GM12878 (cell line): ENCODE measurements around the gene ZNF44. TPM values are rescaled to one million over a fixed set of nuclear protein-coding genes. Genes with fewer than 3 reads are reported as not detected.

ENCODE experiments used
- ATAC-seq: fragments of 200-7000 bp; cut with Tn5 transposase; 3 replicates; pipeline ENCODE4 v1.9.1; 2020; ENCODE audit warnings: mild to moderate bottlenecking, moderate library complexity
- BruUV-seq: library from RNA; stranded (reverse); fragments of 400-500 nt; replicated peaks from 2 replicates; lab custom pipeline; 2021; lab: Mats Ljungman, UMichigan
- CTCF ChIA-PET: fragments of 300-600 bp; sonication (Branson Sonifier 250); formaldehyde crosslinking; extraction: SDS; loops from one replicate; lab custom pipeline; 2021; ENCODE audit warnings: inconsistent platforms; lab: Yijun Ruan, JAX
- POLR2A ChIA-PET: fragments of 350-600 bp; formaldehyde crosslinking; extraction: SDS; loops from one replicate; lab custom pipeline; 2021; ENCODE audit warnings: inconsistent platforms; lab: Charles Lee
- RAD21 ChIA-PET: fragments of 300-600 bp; sonication (Branson Sonifier 250); formaldehyde crosslinking; loops from one replicate; lab custom pipeline; 2023; ENCODE audit warnings: antibody characterized with exemption; ENCODE audit not compliant: unreplicated experiment; lab: Charles Lee
- SMC1A ChIA-PET: fragments of 300-600 bp; sonication (Branson Sonifier 250); formaldehyde crosslinking; loops from one replicate; lab custom pipeline; 2023; ENCODE audit not compliant: unreplicated experiment, uncharacterized antibody; lab: Charles Lee
- DNase-seq: peaks from one replicate; pipeline ENCODE4 v3.0.0-alpha.2; 2011; ENCODE audit warnings: low read depth, low spot score
- FAIRE-seq: peaks from 3 replicates; lab custom pipeline; 2011; peaks lifted over from hg19 to GRCh38; lab: Jason Lieb, UNC
- H2AFZ ChIP-seq: 2 replicates; pipeline ENCODE4 v1.6.0; 2011; ENCODE audit warnings: low read depth, low read length, control low read depth; ENCODE audit not compliant: control insufficient read depth
- H3K27ac ChIP-seq: 2 replicates; pipeline ENCODE4 v1.5.1; 2011; ENCODE audit warnings: control low read depth; ENCODE audit not compliant: control insufficient read depth, insufficient read depth
- H3K27me3 ChIP-seq, 2 experiments: replicated peaks in 1 of 2; 2 replicates each; pipeline versions ENCODE4 v1.6.0 to v1.6.1; 2011; ENCODE audit warnings: low read length in 1 of 2; ENCODE audit not compliant: control insufficient read depth in 2 of 2, insufficient read depth in 2 of 2
- H3K36me3 ChIP-seq, 2 experiments: 2 replicates each; pipeline ENCODE4 v1.5.1; 2011; ENCODE audit warnings: low read length in 1 of 2; ENCODE audit not compliant: control insufficient read depth in 2 of 2, insufficient read depth in 2 of 2
- H3K4me1 ChIP-seq: 2 replicates; pipeline ENCODE4 v1.6.1; 2011; ENCODE audit warnings: mild to moderate bottlenecking, low read length, moderate library complexity, mixed read lengths; ENCODE audit not compliant: control insufficient read depth, insufficient read depth
- H3K4me2 ChIP-seq: 2 replicates; pipeline ENCODE4 v1.6.0; 2011; ENCODE audit warnings: control low read depth; ENCODE audit not compliant: control insufficient read depth, insufficient read depth
- H3K4me3 ChIP-seq: fragments of 200-600 bp; sonication (generic); 2 replicates; pipeline ENCODE4 v1.5.1; 2016
- H3K79me2 ChIP-seq: 2 replicates; pipeline ENCODE4 v1.6.0; 2011; ENCODE audit warnings: low read length; ENCODE audit not compliant: control insufficient read depth, insufficient read depth
- H3K9ac ChIP-seq: 2 replicates; pipeline ENCODE4 v1.8.0; 2011; ENCODE audit warnings: low read length, control low read depth, mixed read lengths; ENCODE audit not compliant: control insufficient read depth, insufficient read depth
- H3K9me3 ChIP-seq: replicated peaks from 3 replicates; pipeline ENCODE4 v1.5.1; 2011; ENCODE audit warnings: mild to moderate bottlenecking, low read length; ENCODE audit not compliant: control insufficient read depth, insufficient read depth
- H4K20me1 ChIP-seq: 2 replicates; pipeline ENCODE4 v1.6.0; 2011; ENCODE audit not compliant: control insufficient read depth, insufficient read depth
- ATF7 ChIP-seq: fragments of 450-650 bp; IDR thresholded peaks from 2 replicates; pipeline ENCODE4 v1.6.1; 2016; ENCODE audit warnings: low read depth, mild to moderate bottlenecking
- CBX3 ChIP-seq: fragments of 200-600 bp; sonication (generic); IDR thresholded peaks from 2 replicates; pipeline ENCODE4 v1.6.1; 2016; ENCODE audit warnings: low read depth, borderline replicate concordance
- CEBPZ ChIP-seq: fragments of 150-350 bp; IDR thresholded peaks from 2 replicates; pipeline ENCODE4 v1.6.1; 2016; ENCODE audit warnings: low read depth, low read length
- CTCF ChIP-seq, 3 experiments: IDR thresholded peaks in 2 of 3; conservative IDR thresholded peaks in 1 of 3; 2 replicates each; pipeline ENCODE4 v1.5.1; 2011; ENCODE audit warnings: low read depth in 3 of 3, low read length in 3 of 3, mild to moderate bottlenecking in 3 of 3, control low read depth in 2 of 3, moderate library complexity in 2 of 3, inconsistent platforms in 1 of 3, mixed read lengths in 1 of 3; ENCODE audit not compliant: control insufficient read depth in 2 of 3, insufficient read depth in 1 of 3; ENCODE audit errors: extremely low read depth in 1 of 3
- GATAD2B ChIP-seq: fragments of 450-650 bp; conservative IDR thresholded peaks from 2 replicates; pipeline ENCODE4 v1.6.1; 2017; ENCODE audit warnings: low read depth, mild to moderate bottlenecking, moderate library complexity
- IKZF2 ChIP-seq, 2 experiments: fragments of 450-650 bp; IDR thresholded peaks; 2 replicates each; pipeline ENCODE4 v1.6.1; 2017; ENCODE audit warnings: mild to moderate bottlenecking in 2 of 2, moderate library complexity in 2 of 2
- ZNF274 ChIP-seq: IDR thresholded peaks from one replicate; pipeline ENCODE4 v1.8.0; 2011; ENCODE audit not compliant: insufficient read length, insufficient read depth
- WGBS: methylation state at CpG from one replicate; pipeline ENCODE4 v1.1.6; 2016; ENCODE audit warnings: low lambda C conversion rate; ENCODE audit not compliant: insufficient replicate concordance, insufficient coverage; ENCODE audit errors: missing lambda C conversion rate; 5-methylcytosine and 5-hydroxymethylcytosine counted together
- in situ Hi-C: fragments of 300-500 bp; cut with MboI; formaldehyde crosslinking; loops from 9 replicates; pipeline ENCODE4 v1.14.3; 2018; ENCODE audit warnings: mixed read lengths
- intact Hi-C: fragments of 100-400 bp; cut with micrococcal nuclease; formaldehyde crosslinking; loops from one replicate; pipeline ENCODE4 v1.14.2; 2022; ENCODE audit not compliant: unreplicated experiment
- polyA plus RNA-seq, 11 experiments: library from polyadenylated mRNA; depleted of rRNA in 4 of 11; unstranded in 6 of 11; stranded (reverse) in 5 of 11; fragments of >200 nt; fragmentation: Nextera tagmentation in 4 of 11; fragmentation: Illumina TruSeq in 1 of 11; extraction: Ambion mirVana in 4 of 11; extraction: Trizol in 1 of 11; gene quantifications; 1 replicate in 1 of 11; 2 replicates in 10 of 11; pipeline versions ENCODE4 v1.2.1 to v1.2.3, GENCODE V29; 2011 to 2016; ENCODE audit warnings: inconsistent platforms in 2 of 11, missing spikeins in 2 of 11, low read depth in 1 of 11
- total RNA-seq, 4 experiments: library from RNA; depleted of rRNA in 3 of 4; stranded (reverse); fragments of >200 nt in 3 of 4; fragmentation: Illumina TruSeq in 1 of 4; extraction: Trizol in 1 of 4; gene quantifications; 2 replicates each; pipeline versions ENCODE4 v1.2.1 to v1.2.3, GENCODE V29; 2013 to 2021

Gene ZNF44
- total and polyA plus RNA-seq, 10 of the 15 experiments (the other 5 are each of a cell fraction or from before 2014, with no cell fraction given), result 3.7 to 11.3 (median 5.4) TPM

GRCh38 chr19:12260861-12261260 lies 33.8 kb downstream of the ZNF44 start:
- H3K9me3 ChIP-seq, result peaks cover 4% of the 10 kb centered on the region
- no peaks in the 10 kb centered on the region for H4K20me1 ChIP-seq
- FAIRE-seq (no peak), DNase-seq (no peak), ATAC-seq (no peak)
- H3K36me3 ChIP-seq, result no peaks in the 10 kb centered on the region
- H2AFZ ChIP-seq, result no peak overlapping the region
- no peak for TF ChIP-seq GATAD2B
- no peak for TF ChIP-seq ATF7
- TF ChIP-seq ZNF274, result no peak
- TF ChIP-seq CEBPZ, result no peak
- RAD21 ChIA-PET, result no interaction called here
- H3K4me3 ChIP-seq, result no peak overlapping the region
- SMC1A ChIA-PET, result no interaction called here
- intact Hi-C loops (no loop called here), in situ Hi-C loops (no loop called here)
- no peak overlapping the region for H3K9ac ChIP-seq
- H3K79me2 ChIP-seq, result no peaks in the 10 kb centered on the region
- POLR2A ChIA-PET, result no interaction called here
- no peak overlapping the region for H3K4me2 ChIP-seq
- CTCF ChIA-PET, result no interaction called here
- H3K4me1 ChIP-seq, result no peaks in the 10 kb centered on the region
- no TSS peak for BruUV-seq
- H3K27ac ChIP-seq, result no peak overlapping the region
- H3K27me3 ChIP-seq, result no peaks in the 10 kb centered on the region
- 4% methylated on average over 3 of the region's 3 CpGs for WGBS

DNA sequence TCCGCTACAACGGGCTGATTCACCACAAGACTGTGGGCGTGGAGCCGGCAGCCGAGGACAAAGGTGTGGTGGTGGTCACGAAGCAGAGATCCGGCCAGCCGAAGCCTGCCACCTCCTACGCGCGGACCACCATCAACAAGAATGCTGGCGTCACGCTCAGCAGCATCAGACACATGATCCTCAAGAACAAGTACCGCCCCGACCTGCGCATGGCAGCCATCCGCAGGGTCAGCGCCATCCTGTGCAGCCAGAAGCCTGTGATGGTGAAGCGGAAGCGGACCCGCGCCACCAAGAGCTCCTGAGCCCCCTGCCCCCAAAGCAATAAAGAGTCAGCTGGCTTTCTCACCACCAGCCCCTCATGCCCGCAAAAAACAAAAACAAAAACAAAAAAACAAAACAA lies 34.4 kb downstream of the ZNF44 start:
- no peak overlapping the region for H3K4me2 ChIP-seq
- CTCF ChIA-PET, result no interaction called here

More for the DNA sequence above, 34.4 kb downstream of the ZNF44 start:
- Histone ChIP-seq H3K9ac (no peak overlapping the region), H3K36me3 (no peaks in the 10 kb centered on the region), H2AFZ (no peak overlapping the region), H3K27ac (no peak overlapping the region), H3K27me3 (no peaks in the 10 kb centered on the region), H4K20me1 (no peaks in the 10 kb centered on the region), H3K4me1 (no peaks in the 10 kb centered on the region), H3K9me3 (peaks cover 4% of the 10 kb centered on the region), H3K4me3 (no peak overlapping the region), H3K79me2 (no peaks in the 10 kb centered on the region)
- no peak for DNase-seq
- intact Hi-C loops (no loop called here), in situ Hi-C loops (no loop called here)
- WGBS, result 90% methylated on average over 23 of the region's 23 CpGs
- POLR2A ChIA-PET, result no interaction called here
- SMC1A ChIA-PET, result no interaction called here
- no TSS peak for BruUV-seq
- RAD21 ChIA-PET, result no interaction called here
- TF ChIP-seq CTCF (IDR thresholded peaks at IDR 0.05 in 2 of 3, conservative IDR thresholded peaks at IDR 0.05 in 1 of 3; ENCODE audit: control insufficient read depth in 2 of 3, extremely low read depth in 1 of 3, insufficient read depth in 1 of 3, low read depth in 3 of 3, low read length in 3 of 3) (no peak), IKZF2 (IDR thresholded peaks at IDR 0.05) (no peak), CBX3 (no peak)
- no peak for FAIRE-seq
- no peak for ATAC-seq
